Heart left ventricle (tissue), 16 donors: ENCODE data around the gene RPS15. TPM values are rescaled to one million over a fixed set of nuclear protein-coding genes. Genes with fewer than 3 reads are reported as not detected.

Source experiments
- ATAC-seq, 4 donors: fragments of 200-7000 bp; cut with Tn5 transposase; one replicate each; pipeline ENCODE4 v1.9.1; 2020 to 2022; ENCODE audit warnings: moderate library complexity in 4 of 4, mild to moderate bottlenecking in 3 of 4, moderate number of reproducible peaks in 1 of 4
- DNase-seq, 5 donors: peaks; one replicate each; pipeline ENCODE4 v3.0.0-alpha.2; 2020
- H3K27ac ChIP-seq, 12 donors: fragments of 200-600 bp; sonication (generic) in 4 of 12; one replicate each; pipeline versions ENCODE4 v1.5.0 to v1.8.0; 2016 to 2022; ENCODE audit warnings: mild to moderate bottlenecking in 2 of 12
- H3K27me3 ChIP-seq, 9 donors: fragments of 200-600 bp; sonication (generic) in 2 of 9; one replicate each; pipeline versions ENCODE4 v1.5.1 to v1.8.0; 2016 to 2022; ENCODE audit warnings: mild to moderate bottlenecking in 3 of 9
- H3K36me3 ChIP-seq, 9 donors: fragments of 200-600 bp; sonication (generic) in 2 of 9; one replicate each; pipeline versions ENCODE4 v1.5.0 to v1.8.0; 2018 to 2022; ENCODE audit warnings: mild to moderate bottlenecking in 2 of 9
- H3K4me1 ChIP-seq, 12 donors: fragments of 200-600 bp; sonication (generic) in 4 of 12; one replicate each; pipeline versions ENCODE4 v1.5.0 to v1.8.0; 2016 to 2022; ENCODE audit warnings: mild to moderate bottlenecking in 3 of 12
- H3K4me3 ChIP-seq, 12 donors: fragments of 200-600 bp; sonication (generic) in 4 of 12; one replicate each; pipeline versions ENCODE4 v1.5.0 to v1.8.0; 2017 to 2022; ENCODE audit warnings: mild to moderate bottlenecking in 9 of 12, moderate library complexity in 4 of 12
- H3K9me3 ChIP-seq, 12 donors: fragments of 200-600 bp; sonication (generic) in 4 of 12; one replicate each; pipeline versions ENCODE4 v1.5.0 to v1.8.0; 2016 to 2022; ENCODE audit warnings: mild to moderate bottlenecking in 1 of 12
- CTCF ChIP-seq, 12 donors: fragments of 200-600 bp; sonication (generic) in 4 of 12; IDR thresholded peaks; one replicate each; pipeline versions ENCODE4 v1.5.0 to v1.8.0; 2018 to 2022; ENCODE audit warnings: antibody characterized with exemption in 12 of 12, mild to moderate bottlenecking in 5 of 12
- POLR2A ChIP-seq, 2 donors: fragments of 450-650 bp; IDR thresholded peaks; one replicate each; pipeline ENCODE4 v1.6.1; 2017; ENCODE audit warnings: antibody characterized with exemption in 2 of 2, mild to moderate bottlenecking in 2 of 2, moderate library complexity in 2 of 2
- WGBS, 4 donors: extraction: QIAGEN DNeasy Blood & Tissue Kit in 2 of 4; methylation state at CpG; one replicate each; pipeline versions ENCODE4 v1.1.5 to v1.1.7; 2013 to 2018; 5-methylcytosine and 5-hydroxymethylcytosine counted together
- intact Hi-C, 10 donors: fragments of 100-400 bp; cut with DNase I; formaldehyde crosslinking; loops; one replicate each; pipeline versions ENCODE4 v1.11.1 to v1.14.2; 2022
- polyA plus RNA-seq, 2 donors: library from polyadenylated mRNA; stranded (reverse); fragments of 200-250 nt; gene quantifications; one replicate each; pipeline ENCODE4 v1.2.3, GENCODE V29; 2013
- total RNA-seq, 9 donors: library from RNA; depleted of rRNA in 2 of 9; stranded (reverse); fragments of >200 nt in 2 of 9; fragmentation: NEBNext Ultra II Directional in 3 of 9; extraction: Animal tissue kit (Norgen Biotek cat#: 25700) in 3 of 9; gene quantifications; one replicate each; pipeline versions ENCODE4 v1.1.0 to v1.2.4, GENCODE V29; 2016 to 2023
- donor health status: ischemic (EF 13 %, LVEDD 7.1; RV severe dilation, severe dysfunction).
- donor health status: healthy with polysubstance abuse.
- donor health status: DM: no; HTN: yes; CAD: no.
- donor health status: DM: no; HTN: no; CAD: no.
- donor health status: ischemic (EF 25% LVEDD 6.9; RV normal size, moderate dysfunction).
- donor health status: ischemic (EF 25% LVEDD 5.7; RV mildly dilated, moderate dysfunction).
- donor health status: healthy.
- donor health status: DM: yes; HTN: yes; CAD: no.
- donor health status: ischemic (EF 35%, LVEDD 5.7; RV mildly dilated, moderate dysfunction).
- donor health status: nonischemic (EF 11% LVEDD 7.7; RV severe dilation, severe dysfunction).
- donor health status: DM: yes; HTN: yes; CAD: no.
- donor health status: PGD.
- donor health status: ischemic (EF 29% LVEDD 5.4; RV normal size, mild dysfunction).
- donor health status: nonischemic (EF 23%, LVEDD 6.1; RV moderate dilation, normal function).

The RPS15 gene
- total and polyA plus RNA-seq, 11 donors: 468 to 2,683 (median 679) TPM

GRCh38 chr19:1420590-1420989 lies 17.6 kb upstream of the RPS15 start:
- ATAC-seq (no peak), DNase-seq (no peak)
- TF ChIP-seq POLR2A (IDR thresholded peaks at IDR 0.05) (no peak), CTCF (IDR thresholded peaks at IDR 0.05) (no peak)
- Histone ChIP-seq H3K36me3 (peaks cover 0 to 79% (median 65%) of the 10 kb centered on the region in 9 donors), H3K4me3 (no peak overlapping the region), H3K4me1 (peaks cover 7 to 44% (median 35%) of the 10 kb centered on the region in 12 donors), H3K9me3 (no peaks in the 10 kb centered on the region), H3K27me3 (no peaks in the 10 kb centered on the region), H3K27ac (no peak overlapping the region)
- 90 to 93% (median 91%) methylated on average over 15 of the region's 15 CpGs for WGBS, 4 donors
- intact Hi-C loops: no loop called here

GRCh38 chr19:1421218-1421957 lies 16.8 kb upstream of the RPS15 start:
- peaks cover 0 to 37% (median 27%) of the 10 kb centered on the region in 12 donors for H3K4me1 ChIP-seq
- no peak for TF ChIP-seq POLR2A (IDR thresholded peaks at IDR 0.05)
- no peak for TF ChIP-seq CTCF (IDR thresholded peaks at IDR 0.05)
- H3K27me3 ChIP-seq: no peaks in the 10 kb centered on the region
- H3K4me3 ChIP-seq: no peak overlapping the region
- H3K36me3 ChIP-seq: peaks cover 0 to 87% (median 70%) of the 10 kb centered on the region in 9 donors
- H3K9me3 ChIP-seq: no peaks in the 10 kb centered on the region
- 91 to 95% (median 93%) methylated on average over 28 to 37 of the region's 37 CpGs for WGBS, 4 donors
- no peak overlapping the region for H3K27ac ChIP-seq
- no peak for ATAC-seq
- DNase-seq: no peak
- intact Hi-C loops: no loop called here

- H3K36me3 ChIP-seq: peaks cover 0 to 92% (median 73%) of the 10 kb centered on the region in 9 donors
- intact Hi-C loops: no loop called here
- peaks cover 0 to 37% (median 23%) of the 10 kb centered on the region in 12 donors for H3K4me1 ChIP-seq
- DNase-seq (no peak), ATAC-seq (no peak)
- H3K27ac ChIP-seq: peak overlapping the region in 2 of 12 donors; percentile 7 to 44
- TF ChIP-seq CTCF (IDR thresholded peaks at IDR 0.05) (no peak), POLR2A (IDR thresholded peaks at IDR 0.05) (no peak)
- no peaks in the 10 kb centered on the region for H3K27me3 ChIP-seq
- 82 to 86% (median 83%) methylated on average over 21 to 22 of the region's 22 CpGs; no CpG with 5 or more reads in 1 of the 4 donors for WGBS, 4 donors
- no peak overlapping the region for H3K4me3 ChIP-seq
- no peaks in the 10 kb centered on the region for H3K9me3 ChIP-seq
These were observed 16.3 kb upstream of the RPS15 start for GRCh38 chr19:1421958-1422305.

GRCh38 chr19:1422360-1422759 lies 15.8 kb upstream of the RPS15 start:
- TF ChIP-seq POLR2A (IDR thresholded peaks at IDR 0.05) (no peak), CTCF (IDR thresholded peaks at IDR 0.05) (no peak)
- Histone ChIP-seq H3K9me3 (no peaks in the 10 kb centered on the region), H3K4me1 (peaks cover 0 to 37% (median 19%) of the 10 kb centered on the region in 12 donors), H3K27me3 (no peaks in the 10 kb centered on the region), H3K4me3 (no peak overlapping the region), H3K27ac (peak overlapping the region in 2 of 12 donors; percentile 7 to 44), H3K36me3 (peaks cover 0 to 92% (median 78%) of the 10 kb centered on the region in 9 donors)
- DNase-seq (no peak), ATAC-seq (no peak)
- WGBS, 4 donors: 65 to 74% (median 69%) methylated on average over 14 to 16 of the region's 16 CpGs
- intact Hi-C loops: no loop called here
